B cell (primary cell): ENCODE measurements around the gene PARD6G. TPM values are rescaled to one million over a fixed set of nuclear protein-coding genes. Genes with fewer than 3 reads are reported as not detected.

Experiments
- ATAC-seq: fragments of 200-7000 bp; cut with Tn5 transposase; one replicate; pipeline ENCODE4 v1.10.0; 2021; ENCODE audit warnings: low read depth, mild to moderate bottlenecking, moderate number of reproducible peaks, moderate library complexity
- CTCF ChIA-PET: fragments of 350-600 bp; sonication (Branson Sonifier 250); formaldehyde crosslinking; loops from one replicate; lab custom pipeline; 2021; ENCODE audit warnings: antibody characterized with exemption, inconsistent platforms; lab: Charles Lee
- POLR2A ChIA-PET: fragments of 350-600 bp; sonication (Branson Sonifier 250); formaldehyde crosslinking; loops from one replicate; lab custom pipeline; 2021; ENCODE audit warnings: antibody characterized with exemption; lab: Charles Lee
- DNase-seq: peaks from one replicate; pipeline ENCODE4 v3.0.0; 2013
- H2AFZ ChIP-seq: 2 replicates; pipeline ENCODE4 v1.6.1; 2012; ENCODE audit warnings: mild to moderate bottlenecking, low read depth, low read length; ENCODE audit not compliant: insufficient read depth, poor library complexity, severe bottlenecking
- H3K27ac ChIP-seq, 2 donors: 1 replicate in 1 of 2; 2 replicates in 1 of 2; pipeline ENCODE4 v1.5.1; 2012 to 2013; ENCODE audit warnings: low read length in 2 of 2, mild to moderate bottlenecking in 2 of 2, moderate library complexity in 1 of 2
- H3K27me3 ChIP-seq, 4 experiments: fragments of 200-600 bp in 1 of 4; sonication (generic) in 1 of 4; replicated peaks in 1 of 4; 1 replicate in 2 of 4; 2 replicates in 2 of 4; pipeline versions ENCODE4 v1.6.1 to v1.7.0; 2013 to 2016; ENCODE audit warnings: low read length in 3 of 4, mild to moderate bottlenecking in 2 of 4, mixed read lengths in 1 of 4, moderate library complexity in 1 of 4; ENCODE audit not compliant: insufficient read depth in 4 of 4, control insufficient read depth in 3 of 4; ENCODE audit errors: control extremely low read depth in 1 of 4
- H3K36me3 ChIP-seq, 2 experiments: replicated peaks in 1 of 2; 1 replicate in 1 of 2; 2 replicates in 1 of 2; pipeline versions ENCODE4 v1.6.1 to v1.7.1; 2013; ENCODE audit warnings: low read length in 1 of 2; ENCODE audit not compliant: insufficient read depth in 2 of 2, control insufficient read depth in 1 of 2; ENCODE audit errors: control extremely low read depth in 1 of 2, extremely low read depth in 1 of 2
- H3K4me1 ChIP-seq, 2 donors: fragments of 200-600 bp in 1 of 2; sonication (generic) in 1 of 2; 1 replicate in 1 of 2; 2 replicates in 1 of 2; pipeline versions ENCODE4 v1.5.1 to v1.6.1; 2013 to 2017; ENCODE audit warnings: low read length in 2 of 2; ENCODE audit not compliant: control insufficient read depth in 2 of 2, insufficient read depth in 2 of 2
- H3K4me2 ChIP-seq: replicated peaks from 2 replicates; pipeline ENCODE3; 2012; ENCODE audit warnings: mild to moderate bottlenecking, low read depth, low read length; ENCODE audit not compliant: poor library complexity, severe bottlenecking
- H3K4me3 ChIP-seq, 5 experiments: fragments of 200-600 bp in 1 of 5; sonication (generic) in 1 of 5; 1 replicate in 3 of 5; 2 replicates in 2 of 5; pipeline versions ENCODE4 v1.5.1 to v1.7.0; 2011 to 2016; ENCODE audit warnings: low read length in 4 of 5, mild to moderate bottlenecking in 4 of 5, low read depth in 2 of 5, control low read depth in 1 of 5, moderate library complexity in 1 of 5; ENCODE audit not compliant: insufficient read depth in 1 of 5; ENCODE audit errors: control extremely low read depth in 1 of 5, extremely low read depth in 1 of 5
- H3K79me2 ChIP-seq: fragments of 200-600 bp; sonication (generic); one replicate; pipeline ENCODE4 v1.6.0; 2016; ENCODE audit warnings: low read length; ENCODE audit not compliant: control insufficient read depth, insufficient read depth
- H3K9ac ChIP-seq: fragments of 200-600 bp; sonication (generic); 2 replicates; pipeline ENCODE4 v1.6.1; 2017; ENCODE audit warnings: mild to moderate bottlenecking, low read length, moderate library complexity
- H3K9me3 ChIP-seq, 3 donors: one replicate each; pipeline versions ENCODE4 v1.6.1 to v1.7.1; 2013; ENCODE audit warnings: low read length in 2 of 3; ENCODE audit not compliant: control insufficient read depth in 2 of 3, insufficient read depth in 1 of 3; ENCODE audit errors: control extremely low read depth in 1 of 3
- H4K20me1 ChIP-seq: 2 replicates; pipeline ENCODE4 v1.6.0; 2012; ENCODE audit warnings: mild to moderate bottlenecking, low read length; ENCODE audit not compliant: insufficient read depth, control insufficient read depth, poor library complexity, severe bottlenecking
- H3K27ac Mint-ChIP-seq: one replicate; pipeline ENCODE4 v1.8.0; 2021; ENCODE audit warnings: mixed read lengths
- H3K27me3 Mint-ChIP-seq: one replicate; pipeline ENCODE4 v1.8.0; 2021; ENCODE audit warnings: mixed read lengths
- H3K4me1 Mint-ChIP-seq: one replicate; pipeline ENCODE4 v1.8.0; 2021; ENCODE audit warnings: mixed read lengths
- H3K4me3 Mint-ChIP-seq: one replicate; pipeline ENCODE4 v1.8.0; 2021; ENCODE audit warnings: mixed read lengths
- H3K9me3 Mint-ChIP-seq: one replicate; pipeline ENCODE4 v1.8.0; 2022; ENCODE audit warnings: mixed read lengths; ENCODE audit not compliant: insufficient read depth
- EZH2 ChIP-seq: IDR thresholded peaks from 2 replicates; pipeline ENCODE4 v1.6.1; 2012; ENCODE audit warnings: borderline replicate concordance, low read depth, mild to moderate bottlenecking, moderate library complexity, low read length; ENCODE audit not compliant: insufficient read depth, poor library complexity, severe bottlenecking
- WGBS: methylation state at CpG from one replicate; pipeline ENCODE4 v1.1.5; 2013; ENCODE audit warnings: missing lambda C conversion rate; ENCODE audit not compliant: insufficient coverage; 5-methylcytosine and 5-hydroxymethylcytosine counted together
- intact Hi-C: fragments of 100-400 bp; cut with micrococcal nuclease; formaldehyde crosslinking; loops from one replicate; pipeline ENCODE4 v1.10.0; 2022
- polyA plus RNA-seq: library from polyadenylated mRNA; depleted of rRNA; stranded (reverse); fragments of >200 nt; gene quantifications from 2 replicates; pipeline ENCODE4 v1.2.3, GENCODE V29; 2012
- total RNA-seq, 2 donors: library from RNA; stranded (reverse); fragments of 120-200 nt in 1 of 2; gene quantifications; 1 replicate in 1 of 2; 2 replicates in 1 of 2; pipeline versions ENCODE4 v1.2.3 to v1.2.4, GENCODE V29; 2013 to 2022
- TF ChIP-seq, protein P1 (sequence below): fragments of 200-600 bp; IDR thresholded peaks from one replicate; pipeline ENCODE4 v1.8.0; 2022; ENCODE audit warnings: antibody characterized with exemption, mild to moderate bottlenecking

The PARD6G gene
- total and polyA plus RNA-seq, 2 donors (not counting 1 experiment from before 2014, with no cell fraction given), result not detected

DNA sequence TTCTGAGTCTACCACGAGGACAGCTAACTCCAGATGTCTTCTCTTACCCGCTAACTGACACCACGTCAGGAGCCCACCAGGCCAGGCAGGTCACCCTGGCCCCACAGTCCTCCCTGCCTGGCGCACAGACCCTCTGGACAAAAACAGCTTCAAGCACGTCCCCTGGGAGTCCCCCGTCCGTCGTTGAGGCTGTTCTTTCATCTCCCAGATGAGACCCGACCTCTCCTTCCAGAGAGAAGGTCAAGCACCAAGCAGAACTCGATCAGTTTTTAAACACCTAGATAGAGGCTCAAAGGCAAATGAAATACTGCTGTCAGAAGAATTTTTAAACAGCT is 57.8 kb downstream of the PARD6G start:
- no peaks in the 10 kb centered on the region for H3K4me1 ChIP-seq
- CTCF ChIA-PET, result interaction anchor here (1.3 kb wide), 1 partner anchor 11 kb away, joined by 3 read pairs; no protein-coding TSS in a partner anchor
- no peak overlapping the region for H3K4me3 ChIP-seq
- Mint-ChIP-seq H3K4me1 (no peaks in the 10 kb centered on the region), H3K27ac (no peak overlapping the region), H3K9me3 (no peaks in the 10 kb centered on the region), H3K4me3 (no peak overlapping the region), H3K27me3 (peaks cover 35% of the 10 kb centered on the region)
- no peak overlapping the region for H3K9ac ChIP-seq
- no peak overlapping the region for H3K27ac ChIP-seq
- POLR2A ChIA-PET, result no interaction called here
- H4K20me1 ChIP-seq, result no peaks in the 10 kb centered on the region
- WGBS, result 93% methylated on average over 8 of the region's 10 CpGs
- peaks cover 0 to 3% (median 0%) of the 10 kb centered on the region in 3 donors for H3K9me3 ChIP-seq
- DNase-seq, result no peak
- ATAC-seq, result no peak
- no peak overlapping the region for H3K4me2 ChIP-seq
- no peaks in the 10 kb centered on the region for H3K79me2 ChIP-seq
- no peak overlapping the region for H2AFZ ChIP-seq
- H3K36me3 ChIP-seq, result no peaks in the 10 kb centered on the region
- intact Hi-C loops, result no loop called here
- TF ChIP-seq EZH2, result no peak
- TF ChIP-seq, protein P1, sequence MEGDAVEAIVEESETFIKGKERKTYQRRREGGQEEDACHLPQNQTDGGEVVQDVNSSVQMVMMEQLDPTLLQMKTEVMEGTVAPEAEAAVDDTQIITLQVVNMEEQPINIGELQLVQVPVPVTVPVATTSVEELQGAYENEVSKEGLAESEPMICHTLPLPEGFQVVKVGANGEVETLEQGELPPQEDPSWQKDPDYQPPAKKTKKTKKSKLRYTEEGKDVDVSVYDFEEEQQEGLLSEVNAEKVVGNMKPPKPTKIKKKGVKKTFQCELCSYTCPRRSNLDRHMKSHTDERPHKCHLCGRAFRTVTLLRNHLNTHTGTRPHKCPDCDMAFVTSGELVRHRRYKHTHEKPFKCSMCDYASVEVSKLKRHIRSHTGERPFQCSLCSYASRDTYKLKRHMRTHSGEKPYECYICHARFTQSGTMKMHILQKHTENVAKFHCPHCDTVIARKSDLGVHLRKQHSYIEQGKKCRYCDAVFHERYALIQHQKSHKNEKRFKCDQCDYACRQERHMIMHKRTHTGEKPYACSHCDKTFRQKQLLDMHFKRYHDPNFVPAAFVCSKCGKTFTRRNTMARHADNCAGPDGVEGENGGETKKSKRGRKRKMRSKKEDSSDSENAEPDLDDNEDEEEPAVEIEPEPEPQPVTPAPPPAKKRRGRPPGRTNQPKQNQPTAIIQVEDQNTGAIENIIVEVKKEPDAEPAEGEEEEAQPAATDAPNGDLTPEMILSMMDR, result no peak
- peaks cover 0 to 7% (median 0%) of the 10 kb centered on the region in 4 experiments for H3K27me3 ChIP-seq

DNA sequence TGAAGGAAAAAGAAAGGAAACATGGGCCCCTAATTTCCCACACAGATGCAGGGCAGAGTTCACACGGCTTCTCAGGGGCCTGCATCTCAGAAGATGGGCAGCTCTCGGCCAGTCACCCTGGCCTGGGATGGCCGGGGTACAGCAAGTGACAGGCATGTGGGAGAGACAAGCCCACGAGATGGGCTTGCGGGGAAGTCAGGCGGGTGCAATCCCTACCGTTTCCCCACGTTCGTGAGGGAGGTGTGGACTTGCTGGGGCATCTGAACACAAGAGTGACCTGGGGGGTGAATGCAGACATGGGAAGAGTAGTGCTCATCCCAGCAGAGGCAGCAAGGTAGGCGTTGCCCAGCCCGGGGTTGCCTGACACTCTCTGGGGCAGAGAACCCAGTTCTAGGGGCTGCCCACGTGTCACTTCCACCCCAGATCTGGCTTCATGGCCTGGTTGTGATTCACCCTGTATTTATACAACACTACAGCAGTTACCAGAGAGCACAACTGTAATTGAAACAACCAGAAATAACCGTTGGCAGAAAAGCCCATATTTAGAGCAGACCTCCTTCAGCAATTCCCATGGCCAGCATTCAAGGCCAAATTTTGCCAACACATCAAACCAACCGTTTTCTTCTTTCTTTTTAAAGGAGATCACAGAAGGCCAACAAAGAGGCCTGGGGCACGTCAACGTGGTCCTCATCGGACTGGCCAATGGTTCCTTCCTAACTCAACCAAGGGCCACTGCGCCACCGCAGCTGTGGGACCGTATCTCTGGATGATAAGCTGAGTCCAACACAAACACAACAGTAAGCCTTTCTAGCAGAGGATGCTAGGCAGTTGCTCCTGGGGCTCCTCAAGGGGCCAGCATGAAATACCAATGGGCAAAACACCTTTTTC is 58.4 kb downstream of the PARD6G start:
- intact Hi-C loops, result no loop called here
- 90% methylated on average over 20 of the region's 20 CpGs for WGBS
- Histone ChIP-seq H3K79me2 (no peaks in the 10 kb centered on the region), H3K4me3 (no peak overlapping the region), H3K4me2 (no peak overlapping the region), H3K4me1 (no peaks in the 10 kb centered on the region), H3K27me3 (peaks cover 0 to 7% (median 0%) of the 10 kb centered on the region in 4 experiments), H2AFZ (no peak overlapping the region), H3K27ac (no peak overlapping the region), H3K9ac (no peak overlapping the region), H3K9me3 (peaks cover 0 to 3% (median 0%) of the 10 kb centered on the region in 3 donors), H4K20me1 (no peaks in the 10 kb centered on the region), H3K36me3 (no peaks in the 10 kb centered on the region)
- Mint-ChIP-seq H3K27me3 (peaks cover 29% of the 10 kb centered on the region), H3K4me1 (no peaks in the 10 kb centered on the region), H3K9me3 (no peaks in the 10 kb centered on the region), H3K27ac (no peak overlapping the region), H3K4me3 (no peak overlapping the region)
- no peak for DNase-seq
- ChIA-PET CTCF (no interaction called here), POLR2A (no interaction called here)
- ATAC-seq, result no peak
- TF ChIP-seq EZH2, result no peak
- TF ChIP-seq, protein P1, result no peak
